ENCODE data around the gene ABHD1.
"Not testable (repeated sequence)": the region's sequence is repeated elsewhere in the genome, so short reads cannot be mapped to it uniquely, and the experiment has no call there.

The ABHD1 gene

GRCh38 chr2:27123302-27124150 lies at the start of gene ABHD1:
ABHD1 (plus strand) TSS chr2:27123815; CDS start chr2:27123949, 134 bp downstream.
- FAIRE-seq, result no peak

DNA sequence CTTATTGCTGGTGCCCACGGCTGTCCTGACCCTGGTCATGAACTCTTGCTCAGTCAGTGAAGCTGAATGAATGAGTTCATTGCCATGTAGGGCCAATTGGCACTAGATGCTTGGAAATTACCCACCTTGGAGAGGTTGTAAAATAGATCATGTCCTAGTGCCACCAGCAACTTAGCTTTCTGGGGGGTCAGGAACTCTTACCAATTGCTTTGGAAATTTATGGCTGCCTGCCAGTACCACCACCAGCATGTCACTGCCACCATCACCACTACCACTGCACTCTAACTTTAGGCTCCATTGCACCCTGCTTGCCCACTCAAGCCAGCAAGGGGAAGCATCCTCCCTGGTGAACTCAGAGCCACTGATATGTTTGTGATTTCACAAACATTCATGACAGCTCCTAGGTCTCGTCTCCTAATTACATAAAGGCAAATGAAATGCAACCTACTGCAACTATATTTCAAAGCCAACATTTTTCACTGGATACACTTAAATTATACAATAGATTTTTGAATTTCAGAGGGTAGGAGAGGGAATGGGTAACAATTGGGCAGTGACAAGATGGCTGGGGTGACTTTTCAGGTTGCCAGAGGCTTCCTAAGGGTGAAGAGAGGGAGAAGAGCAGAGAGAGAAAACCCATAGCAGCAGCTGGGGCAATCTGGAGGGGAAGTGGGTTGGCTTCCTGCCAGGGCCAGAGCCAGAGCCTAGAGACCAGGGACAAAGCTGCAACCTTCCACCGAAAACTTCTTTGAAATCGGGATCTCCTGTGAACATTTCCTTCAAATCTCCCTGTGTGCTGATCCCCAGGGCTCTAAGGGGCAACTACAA lies 48.7 kb upstream of the ABHD1 start:
- no peak for FAIRE-seq

DNA sequence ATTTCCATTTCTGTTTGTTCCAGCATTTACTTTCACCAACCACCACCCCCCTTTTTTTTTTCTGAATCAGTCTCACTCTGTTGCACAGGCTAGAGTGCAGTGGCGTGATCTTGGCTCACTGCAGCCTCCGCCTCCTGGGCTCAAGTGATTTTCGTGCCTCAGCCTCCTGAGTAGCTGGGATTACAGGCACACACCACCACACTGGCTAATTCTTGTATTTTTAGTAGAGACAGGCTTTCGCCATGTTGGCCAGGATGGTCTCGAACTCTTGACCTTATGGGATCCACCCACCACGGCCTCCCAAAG lies 48.1 kb upstream of the ABHD1 start:
- not testable (repeated sequence) for FAIRE-seq

- FAIRE-seq, result no peak
Measured at GRCh38 chr2:27076323-27076722, 47.3 kb upstream of the ABHD1 start.

DNA sequence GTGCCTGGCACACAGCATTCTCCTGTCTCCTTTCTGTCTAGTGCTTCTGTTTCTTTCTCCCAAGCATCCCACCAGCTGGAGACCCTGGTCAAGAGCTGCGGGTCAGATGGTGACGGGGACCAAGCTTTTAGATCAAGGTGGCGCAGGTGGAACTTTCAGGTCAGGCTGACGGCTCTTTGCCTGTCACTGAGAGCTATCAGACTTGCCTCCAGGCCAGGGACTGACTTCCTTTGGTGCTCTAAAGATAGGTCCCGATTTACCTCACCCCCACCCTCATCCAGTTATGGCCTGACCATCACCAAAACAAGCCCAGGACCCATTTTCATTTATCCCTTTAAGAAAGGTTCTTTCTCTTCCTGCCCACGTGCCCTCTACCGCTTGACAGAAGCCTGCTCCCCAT lies 46.4 kb upstream of the ABHD1 start:
- FAIRE-seq, result no peak

GRCh38 chr2:27078267-27079194 lies 45.1 kb upstream of the ABHD1 start, which contains the start of gene EMILIN1:
EMILIN1 (plus strand) TSS chr2:27078615; CDS start chr2:27079066, 451 bp downstream.
- FAIRE-seq, result no peak

DNA sequence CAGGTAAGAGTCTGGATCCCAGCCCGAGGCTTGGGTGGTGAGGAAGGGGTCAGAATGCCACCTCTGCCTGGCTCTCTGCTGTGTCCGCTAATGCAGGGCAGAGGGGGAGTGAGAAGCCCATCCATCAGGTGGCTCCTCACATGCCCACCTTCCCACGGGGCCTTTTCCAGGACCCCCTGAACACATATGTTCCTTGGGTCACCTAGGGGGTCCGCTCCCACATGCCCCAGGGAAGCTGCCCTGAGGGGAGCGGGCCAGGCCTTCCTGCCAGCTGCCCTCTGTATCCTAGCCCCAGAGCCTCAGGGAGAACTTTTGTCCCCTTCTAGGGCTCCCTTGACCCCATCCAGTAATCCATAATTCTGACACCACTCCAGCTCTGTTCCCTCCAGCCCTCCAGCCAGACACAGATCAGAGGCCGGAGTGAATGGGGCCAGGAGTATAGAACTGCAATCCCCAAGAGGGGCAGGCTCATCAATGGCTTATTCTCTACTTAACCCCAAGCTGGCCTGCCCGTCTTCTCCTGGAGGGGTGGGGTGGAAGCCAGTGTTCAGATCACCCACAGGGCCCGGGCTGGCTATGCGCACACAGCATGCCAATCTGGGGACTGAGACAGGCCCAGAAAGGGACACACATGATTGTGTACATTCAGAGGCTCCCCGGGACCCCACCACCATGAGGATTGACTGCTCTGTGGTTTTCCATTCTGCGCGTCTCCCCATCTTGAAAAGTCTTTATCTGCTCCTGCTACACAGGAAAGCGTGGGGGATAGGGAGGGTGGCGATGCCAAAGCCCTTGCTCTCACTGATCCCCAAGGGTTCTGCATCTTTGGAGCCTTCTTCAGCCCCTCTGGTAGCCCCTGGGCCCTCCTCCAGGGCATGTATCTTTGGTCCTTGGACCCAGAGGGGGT lies 44.1 kb upstream of the ABHD1 start:
- FAIRE-seq, result no peak

DNA sequence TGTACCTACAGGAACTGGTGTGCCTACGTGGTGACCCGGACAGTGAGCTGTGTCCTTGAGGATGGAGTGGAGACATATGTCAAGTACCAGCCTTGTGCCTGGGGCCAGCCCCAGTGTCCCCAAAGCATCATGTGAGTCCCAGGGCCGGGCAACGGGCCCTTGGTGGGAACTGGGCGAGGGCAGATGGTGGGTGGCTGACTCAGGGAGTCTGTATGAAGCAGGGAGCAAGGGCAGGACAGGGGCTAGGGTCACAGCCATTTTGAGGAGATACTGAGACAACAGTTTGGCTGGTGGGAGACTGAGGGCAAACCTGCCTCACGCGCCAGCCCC lies 43.5 kb upstream of the ABHD1 start:
- FAIRE-seq, result no peak

DNA sequence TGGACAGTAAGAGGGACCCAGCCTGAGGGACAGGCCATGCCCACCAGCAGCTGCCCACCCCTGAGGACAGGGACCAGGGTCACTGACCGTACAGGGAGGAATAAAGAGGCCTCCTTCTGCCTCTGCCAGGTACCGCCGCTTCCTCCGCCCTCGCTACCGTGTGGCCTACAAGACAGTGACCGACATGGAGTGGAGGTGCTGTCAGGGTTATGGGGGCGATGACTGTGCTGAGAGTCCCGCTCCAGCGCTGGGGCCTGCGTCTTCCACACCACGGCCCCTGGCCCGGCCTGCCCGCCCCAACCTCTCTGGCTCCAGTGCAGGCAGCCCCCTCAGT lies 43.0 kb upstream of the ABHD1 start:
- FAIRE-seq, result no peak

DNA sequence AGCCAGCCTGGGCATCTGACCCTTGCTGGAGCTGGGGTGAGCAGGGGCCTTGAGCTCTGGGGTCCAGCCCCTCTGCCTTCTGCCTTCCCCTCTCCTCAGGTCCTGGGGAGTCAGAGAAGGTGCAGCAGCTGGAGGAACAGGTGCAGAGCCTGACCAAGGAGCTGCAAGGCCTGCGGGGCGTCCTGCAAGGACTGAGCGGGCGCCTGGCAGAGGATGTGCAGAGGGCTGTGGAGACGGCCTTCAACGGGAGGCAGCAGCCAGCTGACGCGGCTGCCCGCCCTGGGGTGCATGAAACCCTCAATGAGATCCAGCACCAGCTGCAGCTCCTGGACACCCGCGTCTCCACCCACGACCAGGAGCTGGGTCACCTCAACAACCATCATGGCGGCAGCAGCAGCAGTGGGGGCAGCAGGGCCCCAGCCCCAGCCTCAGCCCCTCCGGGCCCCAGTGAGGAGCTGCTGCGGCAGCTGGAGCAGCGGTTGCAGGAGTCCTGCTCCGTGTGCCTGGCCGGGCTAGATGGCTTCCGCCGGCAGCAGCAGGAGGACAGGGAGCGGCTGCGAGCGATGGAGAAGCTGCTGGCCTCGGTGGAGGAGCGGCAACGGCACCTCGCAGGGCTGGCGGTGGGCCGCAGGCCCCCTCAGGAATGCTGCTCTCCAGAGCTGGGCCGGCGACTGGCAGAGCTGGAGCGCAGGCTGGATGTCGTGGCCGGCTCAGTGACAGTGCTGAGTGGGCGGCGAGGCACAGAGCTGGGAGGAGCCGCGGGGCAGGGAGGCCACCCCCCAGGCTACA lies 41.4 kb upstream of the ABHD1 start:
- FAIRE-seq, result no peak

DNA sequence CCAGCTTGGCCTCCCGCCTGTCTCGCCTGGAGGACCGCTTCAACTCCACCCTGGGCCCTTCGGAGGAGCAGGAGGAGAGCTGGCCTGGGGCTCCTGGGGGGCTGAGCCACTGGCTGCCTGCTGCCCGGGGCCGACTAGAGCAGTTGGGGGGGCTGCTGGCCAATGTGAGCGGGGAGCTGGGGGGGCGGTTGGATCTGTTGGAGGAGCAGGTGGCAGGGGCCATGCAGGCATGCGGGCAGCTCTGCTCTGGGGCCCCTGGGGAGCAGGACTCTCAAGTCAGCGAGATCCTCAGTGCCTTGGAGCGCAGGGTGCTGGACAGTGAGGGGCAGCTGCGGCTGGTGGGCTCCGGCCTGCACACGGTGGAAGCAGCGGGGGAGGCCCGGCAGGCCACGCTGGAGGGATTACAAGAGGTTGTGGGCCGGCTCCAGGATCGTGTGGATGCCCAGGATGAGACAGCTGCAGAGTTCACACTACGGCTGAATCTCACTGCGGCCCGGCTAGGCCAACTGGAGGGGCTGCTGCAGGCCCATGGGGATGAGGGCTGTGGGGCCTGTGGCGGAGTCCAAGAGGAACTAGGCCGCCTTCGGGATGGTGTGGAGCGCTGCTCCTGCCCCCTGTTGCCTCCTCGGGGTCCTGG lies 40.7 kb upstream of the ABHD1 start:
- no peak for FAIRE-seq

DNA sequence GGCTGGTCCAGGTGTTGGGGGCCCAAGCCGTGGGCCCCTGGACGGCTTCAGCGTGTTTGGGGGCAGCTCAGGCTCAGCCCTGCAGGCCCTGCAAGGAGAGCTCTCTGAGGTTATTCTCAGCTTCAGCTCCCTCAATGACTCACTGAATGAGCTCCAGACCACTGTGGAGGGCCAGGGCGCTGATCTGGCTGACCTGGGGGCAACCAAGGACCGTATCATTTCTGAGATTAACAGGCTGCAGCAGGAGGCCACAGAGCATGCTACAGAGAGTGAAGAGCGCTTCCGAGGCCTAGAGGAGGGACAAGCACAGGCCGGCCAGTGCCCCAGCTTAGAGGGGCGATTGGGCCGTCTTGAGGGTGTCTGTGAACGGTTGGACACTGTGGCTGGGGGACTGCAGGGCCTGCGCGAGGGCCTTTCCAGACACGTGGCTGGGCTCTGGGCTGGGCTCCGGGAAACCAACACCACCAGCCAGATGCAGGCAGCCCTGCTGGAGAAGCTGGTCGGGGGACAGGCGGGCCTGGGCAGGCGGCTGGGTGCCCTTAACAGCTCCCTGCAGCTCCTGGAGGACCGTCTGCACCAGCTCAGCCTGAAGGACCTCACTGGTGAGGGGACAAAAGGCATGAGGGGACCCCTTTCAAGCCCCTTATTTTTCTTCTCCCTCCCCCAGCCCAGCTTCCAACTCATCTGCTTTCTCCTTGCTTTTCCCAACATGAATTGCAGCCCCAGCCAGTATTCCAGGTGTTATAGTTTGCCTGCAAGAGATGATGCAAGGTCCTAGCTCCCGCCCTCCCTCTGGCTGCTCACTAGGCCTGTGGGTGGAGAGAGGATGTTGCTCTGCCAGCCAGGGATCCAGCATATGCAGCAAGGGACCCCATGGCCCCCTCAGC lies 40.0 kb upstream of the ABHD1 start:
- no peak for FAIRE-seq

DNA sequence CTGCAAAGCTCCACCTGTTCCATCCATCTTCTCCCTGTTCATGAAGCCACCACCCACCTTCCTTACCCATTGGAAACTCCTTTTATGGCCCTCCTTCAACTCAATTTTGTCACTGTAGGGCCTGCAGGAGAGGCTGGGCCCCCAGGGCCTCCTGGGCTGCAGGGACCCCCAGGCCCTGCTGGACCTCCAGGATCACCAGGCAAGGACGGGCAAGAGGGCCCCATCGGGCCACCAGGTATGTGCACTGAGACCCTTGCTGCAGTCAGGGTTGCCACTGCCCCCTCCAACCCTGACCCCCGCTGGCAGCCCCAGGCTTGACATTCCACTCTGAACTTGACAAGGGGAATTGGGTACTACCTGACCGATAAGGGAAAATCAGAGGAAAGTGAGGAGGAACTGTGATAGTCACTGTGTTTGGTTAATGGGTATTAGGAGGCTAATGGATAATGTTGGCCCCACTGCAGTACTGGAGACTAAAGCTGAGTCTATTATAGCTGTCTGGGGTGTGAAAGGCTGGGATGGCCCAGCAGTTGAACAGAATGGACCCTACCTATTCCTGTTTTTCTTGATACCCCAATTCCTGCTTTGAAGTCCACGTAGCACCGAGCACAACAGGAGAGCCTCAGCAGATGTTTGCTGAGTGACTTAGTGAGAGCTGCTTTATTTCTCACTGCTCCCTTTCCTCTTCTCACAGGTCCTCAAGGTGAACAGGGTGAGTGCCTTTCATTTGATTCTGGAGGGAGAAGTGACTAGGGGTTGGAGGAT lies 39.1 kb upstream of the ABHD1 start:
- FAIRE-seq, result no peak

DNA sequence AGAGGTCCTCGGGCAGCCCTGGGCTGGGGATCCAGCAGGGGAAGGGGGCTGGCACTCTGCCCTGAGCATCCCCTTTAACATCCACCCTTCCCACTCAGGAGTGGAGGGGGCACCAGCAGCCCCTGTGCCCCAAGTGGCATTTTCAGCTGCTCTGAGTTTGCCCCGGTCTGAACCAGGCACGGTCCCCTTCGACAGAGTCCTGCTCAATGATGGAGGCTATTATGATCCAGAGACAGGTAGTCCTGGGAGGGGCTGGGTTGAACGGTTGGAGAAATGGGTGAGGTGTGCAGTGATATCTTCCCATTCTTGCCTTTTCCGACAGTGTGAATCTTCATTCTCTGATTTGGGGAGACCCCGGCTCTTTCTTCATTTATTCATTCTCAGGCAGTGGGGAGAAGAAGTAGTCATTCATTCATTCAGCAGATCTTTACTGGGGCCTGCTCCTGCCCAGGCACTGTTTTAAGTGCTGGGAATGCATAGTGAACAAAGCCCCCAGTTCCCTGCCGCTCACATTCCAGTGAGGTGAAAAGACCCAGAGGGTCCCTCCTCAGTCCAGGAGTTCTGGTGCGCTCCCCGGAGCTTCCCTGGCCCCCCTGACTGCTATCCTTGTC lies 38.4 kb upstream of the ABHD1 start:
- no peak for FAIRE-seq

DNA sequence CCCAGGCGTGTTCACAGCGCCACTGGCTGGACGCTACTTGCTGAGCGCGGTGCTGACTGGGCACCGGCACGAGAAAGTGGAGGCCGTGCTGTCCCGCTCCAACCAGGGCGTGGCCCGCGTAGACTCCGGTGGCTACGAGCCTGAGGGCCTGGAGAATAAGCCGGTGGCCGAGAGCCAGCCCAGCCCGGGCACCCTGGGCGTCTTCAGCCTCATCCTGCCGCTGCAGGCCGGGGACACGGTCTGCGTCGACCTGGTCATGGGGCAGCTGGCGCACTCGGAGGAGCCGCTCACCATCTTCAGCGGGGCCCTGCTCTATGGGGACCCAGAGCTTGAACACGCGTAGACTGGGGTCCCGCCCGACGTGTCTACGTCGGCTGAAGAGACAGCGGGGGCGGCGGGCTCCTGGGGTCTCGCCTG lies 37.9 kb upstream of the ABHD1 start:
- no peak for FAIRE-seq

- FAIRE-seq, result no peak
Measured at GRCh38 chr2:27086090-27086723, 37.4 kb upstream of the ABHD1 start.

DNA sequence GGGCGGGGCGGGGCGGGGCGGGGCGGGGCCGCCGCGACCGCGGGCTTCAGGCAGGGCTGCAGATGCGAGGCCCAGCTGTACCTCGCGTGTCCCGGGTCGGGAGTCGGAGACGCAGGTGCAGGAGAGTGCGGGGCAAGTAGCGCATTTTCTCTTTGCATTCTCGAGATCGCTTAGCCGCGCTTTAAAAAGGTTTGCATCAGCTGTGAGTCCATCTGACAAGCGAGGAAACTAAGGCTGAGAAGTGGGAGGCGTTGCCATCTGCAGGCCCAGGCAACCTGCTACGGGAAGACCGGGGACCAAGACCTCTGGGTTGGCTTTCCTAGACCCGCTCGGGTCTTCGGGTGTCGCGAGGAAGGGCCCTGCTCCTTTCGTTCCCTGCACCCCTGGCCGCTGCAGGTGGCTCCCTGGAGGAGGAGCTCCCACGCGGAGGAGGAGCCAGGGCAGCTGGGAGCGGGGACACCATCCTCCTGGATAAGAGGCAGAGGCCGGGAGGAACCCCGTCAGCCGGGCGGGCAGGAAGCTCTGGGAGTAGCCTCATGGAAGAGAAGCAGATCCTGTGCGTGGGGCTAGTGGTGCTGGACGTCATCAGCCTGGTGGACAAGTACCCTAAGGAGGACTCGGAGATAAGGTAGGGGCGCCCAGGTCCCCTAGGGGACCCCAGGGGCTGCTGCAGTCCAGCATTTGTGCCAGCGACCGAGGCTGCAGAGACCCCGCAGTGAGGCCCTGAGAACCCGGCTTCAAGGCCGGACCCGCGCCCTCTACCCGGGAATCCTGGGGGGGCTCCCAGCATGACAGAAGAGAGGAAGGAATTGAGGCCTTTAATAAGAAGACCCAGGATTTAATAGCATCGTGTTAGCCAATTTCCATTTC lies 36.7 kb upstream of the ABHD1 start, which contains the start of gene KHK:
Gene KHK, plus strand, starts transcription at position 49 of the 870 bp plus-strand sequence. Its CDS starts 488 bp downstream, at position 537.
- no peak for FAIRE-seq
